OCI-LY1 (cell line): ENCODE data around the gene C6orf62.

Experiments used
- EZH2 ChIP-seq: fragments of 200-600 bp; sonication (generic), shearing (Covaris generic); IDR thresholded peaks from 2 replicates; pipeline ENCODE4 v1.8.0; 2017; ENCODE audit warnings: borderline replicate concordance, mixed run types, mild to moderate bottlenecking, antibody characterized with exemption, low read length, moderate library complexity, mixed read lengths
- TF ChIP-seq, protein P1 (sequence below): fragments of 200-600 bp; sonication (generic), shearing (Covaris generic); IDR thresholded peaks from 2 replicates; pipeline ENCODE4 v1.5.1; 2017; ENCODE audit warnings: mild to moderate bottlenecking, antibody characterized with exemption, low read length, moderate library complexity, mixed read lengths

DNA sequence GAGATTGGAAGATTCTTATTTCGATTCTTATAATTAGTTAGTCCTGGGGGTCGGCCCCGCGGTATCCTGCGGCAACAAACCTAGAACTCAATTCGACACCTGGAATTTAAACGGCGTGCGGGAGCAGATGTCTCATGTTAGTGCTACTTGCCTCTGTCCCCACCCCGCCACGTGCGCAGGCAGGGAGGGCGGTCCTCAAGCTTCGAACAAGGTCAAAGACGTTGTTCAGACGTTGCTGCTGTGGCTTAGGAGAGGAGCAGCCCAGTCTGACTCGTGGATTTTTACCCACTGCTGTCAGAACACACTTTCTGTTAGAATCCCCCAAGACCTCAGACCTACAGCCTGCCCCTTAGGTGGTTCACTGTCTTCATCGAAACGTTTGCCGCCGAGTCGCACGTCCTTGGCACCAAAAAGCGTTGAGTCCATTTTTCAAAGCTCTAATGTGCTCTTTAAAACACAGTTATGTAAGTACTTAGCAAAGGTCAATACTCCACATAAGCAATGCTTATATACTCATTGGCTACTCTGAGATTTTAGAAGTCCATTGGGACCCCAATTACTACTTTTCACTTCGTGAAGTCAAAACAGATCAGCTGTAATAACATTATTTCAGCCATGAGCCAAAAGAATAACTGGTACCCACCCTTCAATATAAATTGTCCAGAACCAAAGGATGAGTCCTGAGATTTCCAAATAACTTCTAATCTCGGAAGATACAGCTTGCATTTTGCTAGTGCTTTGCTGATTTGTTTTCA lies 2.7 kb upstream of the C6orf62 start:
- TF ChIP-seq, protein P1, sequence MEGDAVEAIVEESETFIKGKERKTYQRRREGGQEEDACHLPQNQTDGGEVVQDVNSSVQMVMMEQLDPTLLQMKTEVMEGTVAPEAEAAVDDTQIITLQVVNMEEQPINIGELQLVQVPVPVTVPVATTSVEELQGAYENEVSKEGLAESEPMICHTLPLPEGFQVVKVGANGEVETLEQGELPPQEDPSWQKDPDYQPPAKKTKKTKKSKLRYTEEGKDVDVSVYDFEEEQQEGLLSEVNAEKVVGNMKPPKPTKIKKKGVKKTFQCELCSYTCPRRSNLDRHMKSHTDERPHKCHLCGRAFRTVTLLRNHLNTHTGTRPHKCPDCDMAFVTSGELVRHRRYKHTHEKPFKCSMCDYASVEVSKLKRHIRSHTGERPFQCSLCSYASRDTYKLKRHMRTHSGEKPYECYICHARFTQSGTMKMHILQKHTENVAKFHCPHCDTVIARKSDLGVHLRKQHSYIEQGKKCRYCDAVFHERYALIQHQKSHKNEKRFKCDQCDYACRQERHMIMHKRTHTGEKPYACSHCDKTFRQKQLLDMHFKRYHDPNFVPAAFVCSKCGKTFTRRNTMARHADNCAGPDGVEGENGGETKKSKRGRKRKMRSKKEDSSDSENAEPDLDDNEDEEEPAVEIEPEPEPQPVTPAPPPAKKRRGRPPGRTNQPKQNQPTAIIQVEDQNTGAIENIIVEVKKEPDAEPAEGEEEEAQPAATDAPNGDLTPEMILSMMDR = no peak
- TF ChIP-seq EZH2 = no peak
